Ammon's horn (tissue), 1 donor: ENCODE measurements around the gene NTN5.

Source experiments
- DNase-seq: peaks from one replicate; pipeline ENCODE4 v3.0.0-alpha.2; 2016; ENCODE audit warnings: low spot score

Gene NTN5

DNA sequence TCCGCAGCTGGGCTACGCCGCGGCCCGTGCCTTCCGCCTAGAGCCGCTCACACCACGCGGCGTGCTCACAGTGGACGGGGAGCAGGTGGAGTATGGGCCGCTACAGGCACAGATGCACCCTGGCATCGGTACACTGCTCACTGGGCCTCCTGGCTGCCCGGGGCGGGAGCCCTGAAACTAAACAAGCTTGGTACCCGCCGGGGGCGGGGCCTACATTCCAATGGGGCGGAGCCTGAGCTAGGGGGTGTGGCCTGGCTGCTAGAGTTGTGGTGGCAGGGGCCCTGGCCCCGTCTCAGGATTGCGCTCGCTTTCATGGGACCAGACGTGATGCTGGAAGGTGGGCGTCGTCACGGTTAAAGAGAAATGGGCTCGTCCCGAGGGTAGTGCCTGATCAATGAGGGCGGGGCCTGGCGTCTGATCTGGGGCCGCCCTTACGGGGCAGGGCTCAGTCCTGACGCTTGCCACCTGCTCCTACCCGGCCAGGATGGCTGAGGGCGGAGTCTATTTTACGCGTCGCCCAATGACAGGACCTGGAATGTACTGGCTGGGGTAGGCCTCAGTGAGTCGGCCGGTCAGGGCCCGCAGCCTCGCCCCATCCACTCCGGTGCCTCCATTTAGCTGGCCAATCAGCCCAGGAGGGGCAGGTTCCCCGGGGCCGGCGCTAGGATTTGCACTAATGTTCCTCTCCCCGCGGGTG is 43.1 kb downstream of the NTN5 start:
- DNase-seq: no peak

DNA sequence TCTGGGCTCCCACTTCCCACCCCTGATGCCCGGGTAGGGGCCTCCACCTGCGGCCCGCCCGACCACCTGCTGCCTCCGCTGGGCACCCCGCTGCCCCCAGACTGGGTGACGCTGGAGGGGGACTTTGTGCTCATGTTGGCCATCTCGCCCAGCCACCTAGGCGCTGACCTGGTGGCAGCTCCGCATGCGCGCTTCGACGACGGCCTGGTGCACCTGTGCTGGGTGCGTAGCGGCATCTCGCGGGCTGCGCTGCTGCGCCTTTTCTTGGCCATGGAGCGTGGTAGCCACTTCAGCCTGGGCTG is 43.6 kb downstream of the NTN5 start:
- DNase-seq: no peak

DNA sequence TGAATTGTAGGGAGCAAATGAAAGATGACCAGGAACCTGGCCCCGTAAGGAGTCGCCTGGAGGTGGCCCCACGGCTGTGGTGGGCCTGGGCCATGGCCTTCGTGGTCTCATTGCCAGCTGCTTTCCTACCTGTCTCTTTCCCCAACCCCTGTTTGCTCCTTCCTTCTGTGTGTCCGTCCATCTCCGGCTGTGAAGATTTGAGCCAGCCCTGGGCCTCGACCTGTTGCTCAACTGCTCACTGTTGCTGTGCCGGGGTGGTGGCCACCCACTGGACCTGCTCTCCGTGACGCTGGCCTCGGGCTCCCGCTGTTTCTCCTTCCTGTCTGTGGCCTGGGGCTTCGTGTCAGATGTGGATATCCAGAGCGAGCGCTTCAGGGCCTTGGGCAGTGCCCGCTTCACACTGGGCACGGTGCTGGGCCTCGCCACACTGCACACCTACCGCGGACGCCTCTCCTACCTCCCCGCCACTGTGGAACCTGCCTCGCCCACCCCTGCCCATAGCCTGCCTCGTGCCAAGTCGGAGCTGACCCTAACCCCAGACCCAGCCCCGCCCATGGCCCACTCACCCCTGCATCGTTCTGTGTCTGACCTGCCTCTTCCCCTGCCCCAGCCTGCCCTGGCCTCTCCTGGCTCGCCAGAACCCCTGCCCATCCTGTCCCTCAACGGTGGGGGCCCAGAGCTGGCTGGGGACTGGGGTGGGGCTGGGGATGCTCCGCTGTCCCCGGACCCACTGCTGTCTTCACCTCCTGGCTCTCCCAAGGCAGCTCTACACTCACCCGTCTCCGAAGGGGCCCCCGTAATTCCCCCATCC is 44.1 kb downstream of the NTN5 start:
- DNase-seq: no peak

DNA sequence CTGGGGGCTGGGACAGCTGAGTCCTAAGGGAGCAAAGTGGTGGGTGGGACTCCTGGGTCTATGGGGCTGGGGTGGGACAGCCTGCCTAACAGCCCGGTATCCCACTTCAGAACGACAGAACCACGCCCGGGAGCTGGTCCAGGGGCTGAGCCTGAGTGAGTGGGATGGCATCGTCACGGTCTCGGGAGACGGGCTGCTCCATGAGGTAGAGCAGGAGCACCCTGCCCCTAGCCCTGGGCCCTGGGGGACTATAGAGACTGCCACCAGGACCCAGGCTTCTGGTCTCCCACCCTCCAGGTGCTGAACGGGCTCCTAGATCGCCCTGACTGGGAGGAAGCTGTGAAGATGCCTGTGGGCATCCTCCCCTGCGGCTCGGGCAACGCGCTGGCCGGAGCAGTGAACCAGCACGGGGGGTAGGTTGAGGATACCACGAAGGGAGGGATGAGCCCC is 44.9 kb downstream of the NTN5 start:
- DNase-seq: no peak

DNA sequence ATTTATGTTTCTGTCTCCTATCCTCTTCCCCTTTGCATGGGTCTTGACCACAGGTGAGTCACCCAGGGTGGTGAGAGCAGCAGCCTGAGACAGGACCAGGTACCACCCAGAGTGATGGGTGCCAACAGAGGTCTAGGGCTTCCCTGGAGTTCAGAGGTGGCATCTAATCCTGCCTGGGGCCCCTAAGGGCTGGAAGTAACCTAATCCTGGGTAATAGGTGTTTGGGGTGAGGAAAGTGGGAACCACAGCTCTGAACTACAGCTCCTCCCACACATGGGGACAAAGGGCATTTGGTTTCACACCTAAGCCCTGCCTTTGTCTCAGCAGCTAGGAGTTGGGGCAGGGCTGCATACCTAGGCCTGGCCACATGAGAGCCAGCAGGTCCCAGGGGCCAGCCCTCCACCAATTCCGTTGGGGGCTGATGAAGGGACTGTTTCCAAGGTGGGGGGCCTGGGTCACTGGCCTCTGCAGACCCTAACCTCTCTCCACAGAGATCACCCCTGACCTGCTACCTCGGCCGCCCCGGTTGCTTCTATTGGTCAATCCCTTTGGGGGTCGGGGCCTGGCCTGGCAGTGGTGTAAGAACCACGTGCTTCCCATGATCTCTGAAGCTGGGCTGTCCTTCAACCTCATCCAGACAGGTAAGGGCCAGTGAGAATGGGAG is 45.5 kb downstream of the NTN5 start:
- no peak for DNase-seq

DNA sequence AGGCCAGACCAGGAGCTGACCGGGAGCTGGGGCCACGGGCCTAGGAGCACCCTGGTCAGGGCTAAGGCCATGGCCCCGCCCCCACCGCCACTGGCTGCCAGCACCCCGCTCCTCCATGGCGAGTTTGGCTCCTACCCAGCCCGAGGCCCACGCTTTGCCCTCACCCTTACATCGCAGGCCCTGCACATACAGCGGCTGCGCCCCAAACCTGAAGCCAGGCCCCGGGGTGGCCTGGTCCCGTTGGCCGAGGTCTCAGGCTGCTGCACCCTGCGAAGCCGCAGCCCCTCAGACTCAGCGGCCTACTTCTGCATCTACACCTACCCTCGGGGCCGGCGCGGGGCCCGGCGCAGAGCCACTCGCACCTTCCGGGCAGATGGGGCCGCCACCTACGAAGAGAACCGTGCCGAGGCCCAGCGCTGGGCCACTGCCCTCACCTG is 46.9 kb downstream of the NTN5 start:
- no peak for DNase-seq

DNA sequence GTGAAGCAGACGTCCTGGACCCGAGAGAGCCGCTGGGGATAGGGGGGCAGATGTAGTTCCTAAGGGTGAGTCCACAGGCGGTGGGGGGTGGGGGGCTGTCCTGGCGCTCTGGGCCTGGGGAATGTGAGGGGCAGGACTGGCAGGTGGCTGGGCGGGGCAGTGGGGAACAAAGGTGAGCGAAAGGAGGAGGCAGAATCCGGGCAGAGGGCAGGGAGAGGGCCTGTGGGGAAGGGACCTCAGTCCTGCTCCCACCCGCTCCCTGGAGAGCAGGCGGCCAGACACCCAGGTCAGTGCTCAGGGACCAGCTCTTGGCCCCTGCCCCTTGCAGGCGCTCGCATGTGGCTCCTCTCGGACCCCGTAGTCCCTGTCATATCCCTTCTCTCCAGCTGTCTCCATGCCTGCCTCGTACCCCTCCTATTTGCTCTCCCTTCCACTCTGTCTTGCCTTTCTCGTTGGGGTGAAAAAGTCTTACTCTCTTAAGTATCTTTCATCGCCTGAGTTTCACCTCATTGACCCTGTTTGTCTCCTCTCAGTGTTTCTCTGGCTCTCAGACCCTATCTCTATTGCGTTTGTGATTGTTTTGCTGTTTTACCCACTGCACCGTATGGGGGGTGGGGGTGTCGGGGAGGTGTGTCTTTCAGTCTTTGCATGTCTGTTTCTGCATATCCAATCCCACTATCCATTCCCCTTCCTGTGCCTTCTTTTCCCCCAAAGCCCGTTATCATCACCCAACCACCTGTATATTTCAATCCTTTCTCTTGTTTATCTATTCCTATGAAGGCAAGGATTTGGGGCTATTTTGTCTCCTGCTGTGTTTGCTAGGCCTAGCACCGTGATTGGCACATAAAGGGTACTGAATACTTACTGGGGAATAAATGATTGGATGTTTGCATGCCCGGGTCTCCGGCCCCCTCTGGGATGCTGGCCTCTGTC is 47.8 kb downstream of the NTN5 start:
- no peak for DNase-seq

DNA sequence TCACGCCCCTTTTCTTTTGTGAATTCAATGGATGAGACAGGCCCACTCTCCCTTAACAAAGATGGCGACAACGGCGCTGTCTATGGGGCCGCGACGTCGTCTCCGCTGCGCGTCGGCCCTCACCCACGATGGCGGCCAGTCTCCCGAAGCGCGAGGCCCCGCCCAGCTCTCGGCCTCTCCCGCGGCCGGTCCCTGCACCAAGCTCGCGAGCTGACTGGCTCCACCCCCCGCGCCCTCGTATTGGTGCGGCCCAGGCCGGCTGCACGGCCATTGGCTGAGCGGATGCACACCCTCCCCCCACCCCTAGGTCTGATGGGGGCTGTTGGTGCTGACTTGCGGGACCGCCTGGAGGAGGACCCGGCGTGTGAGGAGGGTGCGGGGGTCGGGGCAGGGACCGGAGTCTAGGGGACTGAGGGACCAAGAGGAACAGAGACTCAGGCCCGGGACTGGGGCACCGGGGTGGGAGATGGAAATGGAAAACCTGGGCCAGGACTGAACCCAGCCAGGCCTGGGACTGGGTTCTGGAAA is 48.7 kb downstream of the NTN5 start:
- DNase-seq: peak; percentile 99

DNA sequence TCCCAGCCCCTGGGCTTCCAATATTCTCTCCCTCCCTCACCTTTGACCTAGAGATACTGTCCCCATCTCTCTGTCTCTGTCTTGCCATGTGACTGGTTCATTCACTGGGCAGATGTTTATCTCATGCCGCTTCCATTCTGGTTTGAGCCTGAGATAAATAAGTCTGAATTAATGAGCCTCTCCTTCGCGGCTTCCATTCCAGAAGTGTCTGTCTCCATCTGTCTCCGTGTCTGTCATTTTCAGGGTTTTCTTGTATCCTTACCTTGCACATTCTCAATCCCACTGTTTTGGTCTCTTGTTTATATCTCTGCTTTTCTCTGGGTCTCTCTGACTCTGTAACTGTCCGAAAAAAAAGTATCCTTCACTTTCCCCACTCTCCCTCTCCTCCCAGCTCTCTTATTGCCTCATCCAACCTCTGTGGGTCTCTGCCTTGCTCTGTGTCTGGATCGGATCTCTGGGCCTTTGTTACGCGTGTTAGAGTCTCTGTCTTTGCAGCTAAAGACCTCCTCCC is 49.2 kb downstream of the NTN5 start:
- DNase-seq: no peak

DNA sequence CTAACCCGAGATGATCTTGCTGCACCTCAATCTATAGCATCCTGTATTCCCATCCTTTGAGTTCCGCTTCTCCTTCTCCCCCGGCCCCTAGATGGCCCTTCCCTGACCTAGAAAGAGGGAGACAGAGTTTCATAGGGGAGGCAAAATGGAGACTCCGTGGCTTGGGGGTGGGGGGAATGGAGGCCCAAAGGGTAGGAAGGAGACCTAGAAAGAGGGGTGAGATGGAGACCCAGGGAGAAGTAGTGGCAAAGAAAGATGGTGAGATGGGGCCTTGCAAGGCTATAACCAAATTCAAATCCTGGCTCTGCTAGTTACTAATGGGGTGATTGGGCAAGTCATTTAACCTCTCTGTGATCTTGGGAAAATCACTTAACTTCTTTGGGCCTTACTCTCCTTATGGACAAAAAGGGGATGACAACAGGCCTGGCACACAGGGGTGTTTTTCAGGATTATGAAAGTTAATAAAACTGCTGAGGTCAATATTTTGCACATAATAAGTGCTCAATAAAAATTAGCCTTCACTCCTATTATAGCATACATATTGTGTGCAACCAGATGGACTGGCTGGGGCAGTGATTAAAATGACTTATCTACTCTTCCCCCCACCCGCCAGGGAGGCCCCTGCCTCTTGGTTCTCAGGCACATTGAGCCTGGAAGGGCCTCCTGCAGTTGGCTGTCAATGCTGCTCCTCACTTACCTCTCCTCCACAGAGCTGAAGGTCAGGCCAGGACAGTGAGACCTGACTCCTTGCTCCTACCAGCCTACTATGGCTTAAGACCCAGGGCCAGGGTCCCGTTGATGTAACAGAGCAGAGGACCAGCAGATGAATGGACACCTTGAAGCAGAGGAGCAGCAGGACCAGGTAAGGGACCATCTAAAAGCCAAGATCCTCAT is 52.9 kb downstream of the NTN5 start:
- no peak for DNase-seq

DNA sequence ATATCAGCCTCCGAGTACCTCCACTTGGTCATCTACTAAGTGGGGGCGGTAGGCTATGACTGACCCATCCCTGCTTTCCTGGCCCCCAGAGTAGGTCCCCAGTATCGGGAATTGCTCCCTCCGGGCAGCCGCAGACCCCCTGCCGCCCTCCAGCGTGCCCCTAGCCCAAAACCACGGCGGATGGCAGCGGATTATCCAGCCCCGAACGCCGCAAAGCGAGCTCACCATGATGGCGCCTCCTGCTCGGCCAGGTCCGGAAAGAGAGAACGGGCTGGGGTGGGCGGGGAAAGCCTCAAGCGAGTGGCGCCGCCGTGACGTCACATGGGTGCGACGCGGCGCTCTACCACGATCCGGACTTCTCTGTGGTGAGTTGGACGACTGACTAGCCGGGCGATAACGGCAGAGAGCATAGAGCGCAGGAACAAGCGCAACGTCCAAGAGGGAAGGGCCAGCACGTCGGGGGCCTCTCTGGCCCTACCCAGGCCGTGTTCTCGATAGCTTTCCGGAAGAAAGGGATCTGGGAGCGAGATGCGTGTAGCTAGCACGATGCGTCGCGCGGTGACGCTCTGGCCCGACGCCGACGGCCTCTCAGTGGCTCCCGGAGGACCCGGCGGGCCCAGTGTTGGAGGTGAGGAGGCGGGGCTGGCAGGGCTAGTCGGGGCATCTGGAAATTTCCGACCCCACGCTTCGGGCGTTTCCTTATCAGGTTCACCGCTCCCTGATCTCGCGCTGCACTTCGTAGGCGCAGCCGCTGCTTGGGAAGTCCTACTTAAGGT is 53.7 kb downstream of the NTN5 start, which contains the start of the genes RPL18 and SPHK2:
TSS of gene RPL18 (minus strand) at position 263 of the 776 bp plus-strand sequence. CDS start at position 228, 35 bp downstream.
TSS of gene SPHK2 (plus strand) at position 591 of the 776 bp plus-strand sequence. CDS start 1,009 bp downstream, outside the sequence.
- peak; percentile 100 for DNase-seq

DNA sequence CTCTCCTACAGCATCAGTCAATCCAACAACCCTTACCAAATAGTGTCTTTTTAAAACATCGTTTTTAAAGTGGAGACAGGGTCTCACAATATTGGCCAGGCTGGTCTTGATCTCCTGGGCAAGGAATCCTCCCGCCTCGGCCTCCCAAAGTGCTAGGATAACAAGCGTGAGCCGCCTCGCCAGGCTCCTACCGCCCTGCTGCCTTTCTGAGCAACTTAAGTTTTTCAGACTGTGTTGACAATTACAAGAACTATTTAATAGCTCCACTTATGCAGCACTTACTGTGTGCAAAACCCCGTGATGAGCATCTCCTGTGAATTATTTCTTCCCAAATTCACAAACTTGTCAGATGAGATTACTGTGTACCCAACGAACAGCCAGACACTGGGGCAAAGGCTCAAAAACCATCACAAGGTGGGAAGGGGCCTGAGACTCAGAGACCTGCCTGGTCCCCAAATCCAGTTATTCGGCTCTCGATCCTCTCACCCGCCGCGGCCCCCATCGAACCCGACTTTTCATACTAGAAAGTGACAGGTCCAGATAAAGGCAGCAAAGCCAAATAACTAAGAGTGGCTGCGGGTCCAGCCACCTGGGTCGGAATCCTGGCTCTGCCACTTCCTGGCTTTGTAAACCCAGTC is 54.4 kb downstream of the NTN5 start:
- no peak for DNase-seq

DNA sequence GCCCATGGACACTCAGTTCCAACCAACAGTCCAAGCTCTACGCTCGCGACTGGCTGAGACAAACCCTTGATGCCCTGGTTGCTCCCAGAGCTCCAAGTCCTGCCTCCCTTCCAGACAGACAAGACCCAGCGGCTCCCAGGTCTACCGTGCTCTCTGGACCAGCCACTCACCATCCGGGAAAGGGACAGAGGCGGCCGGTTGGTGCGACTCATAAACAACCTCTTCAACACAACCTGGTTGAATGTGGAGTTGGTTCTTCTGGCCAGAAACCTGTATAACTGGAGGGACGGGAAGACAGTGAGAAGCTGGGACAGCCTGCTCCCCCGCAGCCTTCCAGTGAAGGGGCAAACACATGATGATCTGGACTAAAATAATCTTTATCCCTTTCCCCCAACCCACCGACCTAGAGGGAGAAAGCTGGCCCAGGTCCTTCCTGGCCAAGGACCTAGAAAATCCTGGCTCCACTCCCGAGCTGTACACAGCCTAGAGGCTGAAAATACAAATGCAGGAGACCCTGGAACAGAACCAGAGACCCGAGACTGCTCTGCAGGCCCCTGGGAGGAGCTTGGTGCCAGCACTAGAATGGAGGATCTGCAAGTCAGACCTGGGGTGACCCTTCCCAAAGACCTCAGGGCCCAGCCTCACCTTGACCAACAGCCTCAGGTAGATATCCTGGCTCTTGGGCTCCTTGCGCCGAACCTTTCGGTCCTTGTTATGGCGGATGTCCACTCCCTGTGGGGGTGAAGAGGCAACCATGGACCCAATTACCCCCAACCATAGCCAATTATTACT is 55.5 kb downstream of the NTN5 start:
- no peak for DNase-seq

DNA sequence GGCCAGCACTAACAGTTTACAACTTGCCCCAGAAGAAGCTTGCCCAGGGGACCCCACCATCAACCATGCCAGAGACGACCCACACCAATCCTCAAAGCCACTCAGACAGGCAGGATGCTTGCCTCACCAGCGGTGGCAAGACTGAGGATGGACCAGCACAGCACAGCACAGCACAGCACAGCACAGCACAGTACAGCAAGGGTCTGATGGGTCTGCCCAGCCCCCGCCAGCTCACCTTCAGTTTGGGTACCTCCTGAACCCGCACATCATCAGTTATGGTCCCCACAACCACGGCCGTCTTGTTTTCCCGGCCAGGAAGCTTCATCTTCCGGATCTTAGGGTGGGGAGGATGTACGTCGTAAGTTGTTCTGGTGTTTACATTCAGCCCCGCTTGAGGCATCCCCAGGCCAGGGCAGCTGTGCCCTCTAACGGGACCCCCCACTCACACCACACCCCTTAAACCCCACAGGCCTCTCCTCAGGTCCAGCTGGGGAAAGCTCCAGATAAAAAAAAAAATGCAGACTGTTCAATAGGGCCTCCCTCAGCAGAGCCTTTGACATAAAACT is 56.2 kb downstream of the NTN5 start:
- no peak for DNase-seq

DNA sequence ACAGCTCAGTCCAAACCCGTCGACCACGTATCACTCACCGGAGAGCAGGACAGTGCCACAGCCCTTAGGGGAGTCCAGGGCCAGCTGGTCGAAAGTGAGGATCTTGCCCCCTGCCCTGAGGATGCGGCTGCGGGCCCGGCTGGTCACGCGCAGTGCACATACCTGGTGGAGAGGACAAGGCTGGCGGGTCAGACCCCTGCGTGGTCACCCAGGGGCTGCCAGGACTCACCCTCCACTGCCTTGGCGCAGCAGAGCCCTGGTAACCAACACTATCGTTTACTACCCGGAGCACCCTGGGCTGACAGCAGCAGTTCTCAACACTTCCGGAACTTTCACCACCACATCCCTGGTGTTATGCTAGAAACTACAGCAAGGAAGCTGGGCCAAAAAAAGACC is 56.8 kb downstream of the NTN5 start:
- no peak for DNase-seq

DNA sequence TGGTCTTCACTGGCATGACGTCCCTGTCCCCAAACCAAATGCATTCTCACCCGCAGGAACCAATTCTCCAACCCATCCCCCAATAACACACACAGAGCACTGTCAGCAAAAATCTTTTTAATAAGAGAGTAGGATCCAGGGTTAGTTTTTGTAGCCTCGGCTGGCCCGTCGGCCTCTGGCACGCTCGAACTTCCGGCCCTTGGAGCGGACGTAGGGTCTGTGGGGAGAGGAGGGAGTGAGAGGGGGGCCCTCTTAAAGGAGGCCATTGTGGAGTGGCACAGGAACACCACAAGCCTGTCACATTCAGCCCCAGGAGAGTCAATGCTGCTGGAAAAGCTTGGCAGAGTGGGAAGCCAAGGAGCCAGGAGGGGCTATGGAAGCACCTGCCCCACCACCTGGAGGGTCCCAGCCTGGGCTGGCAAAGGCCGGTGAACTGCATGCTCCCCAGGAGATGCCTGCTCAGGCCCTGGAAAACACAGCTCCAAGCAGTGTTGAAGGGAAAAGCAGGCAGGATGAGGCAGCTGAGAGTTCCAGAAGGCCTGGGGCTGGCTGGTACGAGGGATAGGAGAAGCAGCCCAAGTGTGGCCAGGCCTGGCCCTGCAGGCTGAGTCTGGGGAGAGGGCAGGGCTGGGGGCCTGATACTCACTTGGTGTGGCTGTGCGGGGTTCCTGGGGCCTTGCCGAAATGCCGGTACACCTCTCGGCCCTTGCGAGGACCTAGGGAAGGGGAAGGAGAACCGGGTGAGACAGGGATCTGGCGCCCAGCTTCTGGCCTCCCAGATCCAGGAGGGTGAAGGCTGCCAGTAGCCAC is 57.4 kb downstream of the NTN5 start:
- DNase-seq: no peak
